WTC11 (cell line): ENCODE data around the gene HTT-AS. TPM values are rescaled to one million over a fixed set of nuclear protein-coding genes. Genes with fewer than 3 reads are reported as not detected.

ENCODE experiments used
- ATAC-seq: fragments of 200-7000 bp; cut with Tn5 transposase; 2 replicates; pipeline ENCODE4 v1.10.0; 2021; ENCODE audit warnings: mild to moderate bottlenecking, moderate library complexity
- CTCF ChIA-PET: fragments of 300-600 bp; sonication (Branson Sonifier 250); formaldehyde crosslinking; loops from one replicate; lab custom pipeline; 2021; ENCODE audit warnings: antibody characterized with exemption; lab: Charles Lee
- POLR2A ChIA-PET: fragments of 350-600 bp; sonication (Branson Sonifier 250); formaldehyde crosslinking; loops from one replicate; lab custom pipeline; 2021; ENCODE audit warnings: antibody characterized with exemption; lab: Charles Lee
- DNase-seq: peaks from one replicate; pipeline ENCODE4 v3.0.0; 2021; ENCODE audit warnings: low spot score
- H3K27ac Mint-ChIP-seq: 2 replicates; pipeline ENCODE4 v1.8.0; 2021; ENCODE audit warnings: mixed read lengths
- H3K27me3 Mint-ChIP-seq: 2 replicates; pipeline ENCODE4 v1.8.0; 2021; ENCODE audit warnings: low read depth, mild to moderate bottlenecking, moderate library complexity, mixed read lengths
- H3K36me3 Mint-ChIP-seq: 2 replicates; pipeline ENCODE4 v1.8.0; 2021; ENCODE audit warnings: mixed read lengths
- H3K4me1 Mint-ChIP-seq: 2 replicates; pipeline ENCODE4 v1.8.0; 2022; ENCODE audit warnings: mixed read lengths
- H3K4me3 Mint-ChIP-seq: 2 replicates; pipeline ENCODE4 v1.8.0; 2021; ENCODE audit warnings: mild to moderate bottlenecking, moderate library complexity, mixed read lengths
- H3K9me3 Mint-ChIP-seq: 2 replicates; pipeline ENCODE4 v1.8.0; 2021; ENCODE audit warnings: mixed read lengths
- AFF4 ChIP-seq: sonication (generic); formaldehyde crosslinking; IDR thresholded peaks from 2 replicates; pipeline ENCODE4 v1.8.1; 2023; ENCODE audit warnings: mild to moderate bottlenecking, missing genetic modification reagents, borderline replicate concordance
- AR ChIP-seq: fragments of 250-450 bp; sonication (Bioruptor Pico); IDR thresholded peaks from 2 replicates; pipeline ENCODE4 v1.9.0; 2021; ENCODE audit warnings: mild to moderate bottlenecking
- CBFB ChIP-seq: sonication (generic); formaldehyde crosslinking; IDR thresholded peaks from 2 replicates; pipeline ENCODE4 v1.8.1; 2022; ENCODE audit warnings: mild to moderate bottlenecking, low read depth, missing genetic modification reagents
- CDX4 ChIP-seq: fragments of 250-450 bp; sonication (Bioruptor Pico); IDR thresholded peaks from 2 replicates; pipeline ENCODE4 v1.9.0; 2021; ENCODE audit warnings: moderate library complexity, mild to moderate bottlenecking, inconsistent platforms, borderline replicate concordance
- ELF4 ChIP-seq: sonication (generic); formaldehyde crosslinking; IDR thresholded peaks from 2 replicates; pipeline ENCODE4 v1.8.1; 2022; ENCODE audit warnings: low read depth, mild to moderate bottlenecking, moderate library complexity, missing genetic modification reagents
- ESRRA ChIP-seq: sonication (generic); formaldehyde crosslinking; IDR thresholded peaks from 2 replicates; pipeline ENCODE4 v1.8.1; 2022; ENCODE audit warnings: mild to moderate bottlenecking, missing genetic modification reagents, borderline replicate concordance
- FOXP4 ChIP-seq: sonication (generic); formaldehyde crosslinking; IDR thresholded peaks from 2 replicates; pipeline ENCODE4 v1.8.0; 2022; ENCODE audit warnings: mild to moderate bottlenecking, missing genetic modification reagents
- GABPB1 ChIP-seq: sonication (generic); formaldehyde crosslinking; IDR thresholded peaks from 2 replicates; pipeline ENCODE4 v1.8.1; 2023; ENCODE audit warnings: mild to moderate bottlenecking, missing genetic modification reagents
- GTF2I ChIP-seq: fragments of 250-450 bp; sonication (Bioruptor Pico); conservative IDR thresholded peaks from 2 replicates; pipeline ENCODE4 v1.4.0; 2021; ENCODE audit warnings: mild to moderate bottlenecking
- HMGA2 ChIP-seq: fragments of 250-450 bp; sonication (Bioruptor Pico); IDR thresholded peaks from 2 replicates; pipeline ENCODE4 v1.4.0; 2021; ENCODE audit warnings: mild to moderate bottlenecking, moderate library complexity
- PRRX2 ChIP-seq: fragments of 250-450 bp; sonication (Bioruptor Pico); IDR thresholded peaks from 2 replicates; pipeline ENCODE4 v1.8.0; 2021; ENCODE audit warnings: mild to moderate bottlenecking
- RELA ChIP-seq: sonication (generic); formaldehyde crosslinking; IDR thresholded peaks from 2 replicates; pipeline ENCODE4 v1.8.1; 2022; ENCODE audit warnings: missing genetic modification reagents, mild to moderate bottlenecking, borderline replicate concordance
- ZNF396 ChIP-seq: fragments of 250-450 bp; sonication (Bioruptor Pico); IDR thresholded peaks from 2 replicates; pipeline ENCODE4 v1.8.0; 2021; ENCODE audit warnings: mild to moderate bottlenecking, moderate library complexity, borderline replicate concordance
- total RNA-seq: library from RNA; stranded (reverse); gene quantifications from 3 replicates; pipeline ENCODE4 v1.2.3, GENCODE V29; 2021
- TF ChIP-seq, protein P1 (sequence below): sonication (generic); formaldehyde crosslinking; conservative IDR thresholded peaks from 2 replicates; pipeline ENCODE4 v1.8.1; 2023; ENCODE audit warnings: mild to moderate bottlenecking, low read depth, missing genetic modification reagents, moderate library complexity
- TF ChIP-seq, protein P2 (sequence below): sonication (generic); formaldehyde crosslinking; IDR thresholded peaks from 2 replicates; pipeline ENCODE4 v1.8.0; 2023; ENCODE audit warnings: missing genetic modification reagents

Gene HTT-AS
- total RNA-seq, 1 experiment from 2014 or later: not detected

DNA sequence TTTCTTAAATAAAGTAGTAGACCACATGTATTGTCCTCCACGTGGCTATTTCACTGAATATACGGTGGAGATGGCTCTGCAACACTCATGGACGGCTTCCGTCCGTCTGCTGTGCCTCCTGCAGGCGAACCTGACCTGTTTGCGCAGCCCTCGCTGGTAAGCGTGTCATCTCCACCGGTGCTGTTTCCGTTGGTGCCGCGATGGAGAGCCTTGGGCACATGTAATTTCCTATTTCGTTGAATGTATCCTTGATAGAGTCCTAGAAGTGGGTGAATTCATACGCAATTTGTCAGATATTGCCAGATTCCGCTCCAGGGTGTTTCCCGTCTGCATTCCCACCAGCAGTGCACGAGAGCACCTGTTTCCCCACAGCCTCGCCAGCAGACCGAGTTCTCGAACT is 48.5 kb downstream of the HTT-AS start:
- ChIA-PET POLR2A (no interaction called here), CTCF (interaction anchor here (0.7 kb wide), 1 partner anchor 331 kb away, joined by 3 read pairs; no protein-coding TSS in a partner anchor)
- H3K9me3 Mint-ChIP-seq: peaks cover 4% of the 10 kb centered on the region
- no peaks in the 10 kb centered on the region for H3K27me3 Mint-ChIP-seq
- H3K27ac Mint-ChIP-seq: no peak overlapping the region
- ATAC-seq: no peak
- H3K36me3 Mint-ChIP-seq: no peaks in the 10 kb centered on the region
- H3K4me1 Mint-ChIP-seq: peaks cover 7% of the 10 kb centered on the region
- H3K4me3 Mint-ChIP-seq: no peak overlapping the region
- TF ChIP-seq GTF2I (CRISPR knock-in tag) (no peak), CBFB (no peak), AR (CRISPR knock-in tag) (no peak), RELA (CRISPR knock-in tag) (no peak)
- TF ChIP-seq, all 79 proteins: peak for 0
- no peak for DNase-seq

GRCh38 chr4:3022651-3023050 is 51.7 kb downstream of the HTT-AS start:
- Mint-ChIP-seq H3K9me3 (peaks cover 4% of the 10 kb centered on the region), H3K27me3 (no peaks in the 10 kb centered on the region), H3K4me3 (no peak overlapping the region), H3K27ac (no peak overlapping the region), H3K4me1 (peaks cover 9% of the 10 kb centered on the region), H3K36me3 (no peaks in the 10 kb centered on the region)
- TF ChIP-seq AFF4 (CRISPR knock-in tag): no peak
- no peak for TF ChIP-seq ELF4 (CRISPR knock-in tag)
- TF ChIP-seq CDX4: no peak
- TF ChIP-seq, protein P1, sequence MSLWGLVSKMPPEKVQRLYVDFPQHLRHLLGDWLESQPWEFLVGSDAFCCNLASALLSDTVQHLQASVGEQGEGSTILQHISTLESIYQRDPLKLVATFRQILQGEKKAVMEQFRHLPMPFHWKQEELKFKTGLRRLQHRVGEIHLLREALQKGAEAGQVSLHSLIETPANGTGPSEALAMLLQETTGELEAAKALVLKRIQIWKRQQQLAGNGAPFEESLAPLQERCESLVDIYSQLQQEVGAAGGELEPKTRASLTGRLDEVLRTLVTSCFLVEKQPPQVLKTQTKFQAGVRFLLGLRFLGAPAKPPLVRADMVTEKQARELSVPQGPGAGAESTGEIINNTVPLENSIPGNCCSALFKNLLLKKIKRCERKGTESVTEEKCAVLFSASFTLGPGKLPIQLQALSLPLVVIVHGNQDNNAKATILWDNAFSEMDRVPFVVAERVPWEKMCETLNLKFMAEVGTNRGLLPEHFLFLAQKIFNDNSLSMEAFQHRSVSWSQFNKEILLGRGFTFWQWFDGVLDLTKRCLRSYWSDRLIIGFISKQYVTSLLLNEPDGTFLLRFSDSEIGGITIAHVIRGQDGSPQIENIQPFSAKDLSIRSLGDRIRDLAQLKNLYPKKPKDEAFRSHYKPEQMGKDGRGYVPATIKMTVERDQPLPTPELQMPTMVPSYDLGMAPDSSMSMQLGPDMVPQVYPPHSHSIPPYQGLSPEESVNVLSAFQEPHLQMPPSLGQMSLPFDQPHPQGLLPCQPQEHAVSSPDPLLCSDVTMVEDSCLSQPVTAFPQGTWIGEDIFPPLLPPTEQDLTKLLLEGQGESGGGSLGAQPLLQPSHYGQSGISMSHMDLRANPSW (CRISPR knock-in tag): no peak
- no peak for TF ChIP-seq HMGA2 (CRISPR knock-in tag)
- no peak for TF ChIP-seq GABPB1 (CRISPR knock-in tag)
- TF ChIP-seq PRRX2 (CRISPR knock-in tag): no peak
- TF ChIP-seq, protein P2, sequence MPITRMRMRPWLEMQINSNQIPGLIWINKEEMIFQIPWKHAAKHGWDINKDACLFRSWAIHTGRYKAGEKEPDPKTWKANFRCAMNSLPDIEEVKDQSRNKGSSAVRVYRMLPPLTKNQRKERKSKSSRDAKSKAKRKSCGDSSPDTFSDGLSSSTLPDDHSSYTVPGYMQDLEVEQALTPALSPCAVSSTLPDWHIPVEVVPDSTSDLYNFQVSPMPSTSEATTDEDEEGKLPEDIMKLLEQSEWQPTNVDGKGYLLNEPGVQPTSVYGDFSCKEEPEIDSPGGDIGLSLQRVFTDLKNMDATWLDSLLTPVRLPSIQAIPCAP (CRISPR knock-in tag): no peak
- TF ChIP-seq ESRRA (CRISPR knock-in tag): no peak
- no peak for TF ChIP-seq FOXP4 (CRISPR knock-in tag)
- TF ChIP-seq ZNF396 (CRISPR knock-in tag): no peak
- ATAC-seq: no peak
- DNase-seq: no peak
- ChIA-PET CTCF (interaction anchor here (1.6 kb wide), 1 partner anchor 13 kb away, joined by 5 read pairs; no protein-coding TSS in a partner anchor), POLR2A (no interaction called here)
